HCT116 (cell line): Measurements from ENCODE around the gene HOXB3. TPM values are rescaled to one million over a fixed set of nuclear protein-coding genes. Genes with fewer than 3 reads are reported as not detected.

Experiments
- ATAC-seq: fragments of 200-7000 bp; cut with Tn5 transposase; 2 replicates; pipeline ENCODE4 v1.9.1; 2020; ENCODE audit warnings: mild to moderate bottlenecking, moderate library complexity
- BruUV-seq: library from RNA; stranded (reverse); fragments of 400-500 nt; replicated peaks from 2 replicates; lab custom pipeline; 2021; lab: Mats Ljungman, UMichigan
- CTCF ChIA-PET: fragments of 300-600 bp; sonication (Branson Sonifier 250); formaldehyde crosslinking; loops from one replicate; lab custom pipeline; 2021; ENCODE audit warnings: antibody characterized with exemption; lab: Charles Lee
- POLR2A ChIA-PET: fragments of 300-600, 350-600 bp; sonication (Branson Sonifier 250); formaldehyde crosslinking; loops from one replicate; lab custom pipeline; 2021; ENCODE audit warnings: antibody characterized with exemption; lab: Charles Lee
- RAD21 ChIA-PET, 2 experiments: fragments of 300-600 bp; sonication (Branson Sonifier 250); formaldehyde crosslinking; loops; one replicate each; lab custom pipeline; 2023; ENCODE audit warnings: low total read pairs in 2 of 2; ENCODE audit not compliant: uncharacterized antibody in 2 of 2, unreplicated experiment in 2 of 2, low non-redundant PET in 1 of 2; lab: Charles Lee
- DNase-seq: peaks from one replicate; pipeline ENCODE4 v3.0.0-alpha.2; 2010; ENCODE audit warnings: low read depth, low spot score
- H2AFZ ChIP-seq: fragments of 200-600 bp; shearing (Covaris generic), sonication (generic); 2 replicates; pipeline ENCODE4 v1.6.1; 2017; ENCODE audit warnings: low read depth, mixed run types, mixed read lengths, antibody characterized with exemption, low read length; ENCODE audit not compliant: poor library complexity, severe bottlenecking
- H3K27ac ChIP-seq: 2 replicates; pipeline ENCODE4 v1.5.1; 2012; ENCODE audit warnings: low read depth, low read length
- H3K27me3 ChIP-seq: fragments of 200-600 bp; sonication (generic); 2 replicates; pipeline ENCODE4 v1.6.1; 2016; ENCODE audit warnings: mixed run types, low read length, mixed read lengths; ENCODE audit not compliant: insufficient read depth
- H3K36me3 ChIP-seq, 2 experiments: fragments of 200-500 bp in 1 of 2; fragments of 200-600 bp in 1 of 2; sonication (Bioruptor generic) in 1 of 2; sonication (generic) in 1 of 2; 2 replicates each; pipeline versions ENCODE4 v1.5.1 to v1.6.1; 2014 to 2016; ENCODE audit warnings: low read length in 2 of 2, inconsistent platforms in 1 of 2, mixed read lengths in 1 of 2, mixed run types in 1 of 2; ENCODE audit not compliant: insufficient read depth in 2 of 2, control insufficient read depth in 1 of 2
- H3K4me1 ChIP-seq, 2 experiments: fragments of 200-600 bp in 1 of 2; sonication (generic) in 1 of 2; 2 replicates each; pipeline versions ENCODE4 v1.5.1 to v1.6.1; 2012 to 2017; ENCODE audit warnings: low read length in 2 of 2, inconsistent platforms in 1 of 2, mild to moderate bottlenecking in 1 of 2, mixed read lengths in 1 of 2, mixed run types in 1 of 2, moderate library complexity in 1 of 2; ENCODE audit not compliant: insufficient read depth in 2 of 2, control insufficient read depth in 1 of 2
- H3K4me2 ChIP-seq: fragments of 200-600 bp; sonication (generic); 2 replicates; pipeline ENCODE4 v1.6.1; 2017; ENCODE audit warnings: mixed run types, low read length, mixed read lengths
- H3K4me3 ChIP-seq, 2 experiments: fragments of 200-600 bp in 1 of 2; sonication (generic) in 1 of 2; replicated peaks in 1 of 2; 2 replicates each; pipeline ENCODE4 v1.5.1; 2011 to 2016; ENCODE audit warnings: low read length in 2 of 2, control low read depth in 1 of 2, low read depth in 1 of 2, mild to moderate bottlenecking in 1 of 2, mixed read lengths in 1 of 2, mixed run types in 1 of 2
- H3K79me2 ChIP-seq: fragments of 200-600 bp; sonication (generic); 2 replicates; pipeline ENCODE4 v1.6.1; 2017; ENCODE audit warnings: mild to moderate bottlenecking, mixed run types, low read length, moderate library complexity, mixed read lengths; ENCODE audit not compliant: insufficient read depth
- H3K9ac ChIP-seq: fragments of 200-600 bp; sonication (generic); 2 replicates; pipeline ENCODE4 v1.6.1; 2016; ENCODE audit warnings: low read length, mixed read lengths
- H3K9me2 ChIP-seq: fragments of 200-600 bp; sonication (generic), shearing (Covaris generic); 2 replicates; pipeline ENCODE4 v1.6.1; 2017; ENCODE audit warnings: mixed run types, mild to moderate bottlenecking, moderate library complexity; ENCODE audit not compliant: insufficient read depth
- H3K9me3 ChIP-seq, 2 experiments: fragments of 200-500 bp in 1 of 2; fragments of 200-600 bp in 1 of 2; sonication (Bioruptor generic) in 1 of 2; sonication (generic) in 1 of 2; 2 replicates each; pipeline ENCODE4 v1.6.1; 2014 to 2017; ENCODE audit warnings: low read length in 2 of 2, mixed read lengths in 2 of 2, inconsistent platforms in 1 of 2, low read depth in 1 of 2, mild to moderate bottlenecking in 1 of 2, mixed run types in 1 of 2, moderate library complexity in 1 of 2; ENCODE audit not compliant: control insufficient read depth in 1 of 2, insufficient read depth in 1 of 2
- H4K20me1 ChIP-seq: fragments of 200-600 bp; sonication (generic), shearing (Covaris generic); 2 replicates; pipeline ENCODE4 v1.6.1; 2017; ENCODE audit warnings: mixed run types, mild to moderate bottlenecking, moderate library complexity; ENCODE audit not compliant: insufficient read depth
- CBX3 ChIP-seq: IDR thresholded peaks from 2 replicates; pipeline ENCODE4 v1.6.1; 2012; ENCODE audit warnings: low read depth
- EZH2 ChIP-seq: fragments of 200-600 bp; sonication (generic); IDR thresholded peaks from 2 replicates; pipeline ENCODE4 v1.6.1; 2017; ENCODE audit warnings: antibody characterized with exemption, mixed run types
- EZH2phosphoT487 ChIP-seq: fragments of 200-600 bp; IDR thresholded peaks from 2 replicates; pipeline ENCODE4 v1.6.1; 2018; ENCODE audit warnings: antibody characterized with exemption, borderline replicate concordance
- POLR2AphosphoS5 ChIP-seq: IDR thresholded peaks from 2 replicates; pipeline ENCODE4 v1.6.1; 2011; ENCODE audit warnings: mild to moderate bottlenecking, low read depth, low read length, moderate library complexity
- SIN3A ChIP-seq: IDR thresholded peaks from 2 replicates; pipeline ENCODE4 v1.6.1; 2012; ENCODE audit warnings: low read depth
- SP1 ChIP-seq: IDR thresholded peaks from 2 replicates; pipeline ENCODE4 v1.6.1; 2012; ENCODE audit warnings: low read depth
- SRF ChIP-seq: IDR thresholded peaks from 2 replicates; pipeline ENCODE4 v1.6.1; 2012; ENCODE audit warnings: low read depth
- TCF7L2 ChIP-seq: IDR thresholded peaks from 2 replicates; pipeline ENCODE4 v1.7.0; 2011; ENCODE audit warnings: borderline replicate concordance, inconsistent platforms; ENCODE audit not compliant: insufficient read depth, insufficient read length; ENCODE audit errors: extremely low read depth
- YY1 ChIP-seq: IDR thresholded peaks from 2 replicates; pipeline ENCODE4 v1.6.1; 2011; ENCODE audit warnings: low read length, low read depth, moderate library complexity, mild to moderate bottlenecking; ENCODE audit not compliant: insufficient replicate concordance; ENCODE audit errors: extremely low read depth
- ZFX ChIP-seq: fragments of 450-650 bp; IDR thresholded peaks from 2 replicates; pipeline ENCODE4 v1.6.1; 2017
- intact Hi-C: fragments of 100-400 bp; cut with micrococcal nuclease; formaldehyde crosslinking; loops from 2 replicates; pipeline ENCODE4 v1.10.0; 2022
- total RNA-seq: library from RNA; stranded (reverse); gene quantifications from one replicate; pipeline ENCODE4 v1.2.1, GENCODE V29; 2021; ENCODE audit not compliant: unreplicated experiment
- TF ChIP-seq, protein P1 (sequence below): IDR thresholded peaks from 2 replicates; pipeline ENCODE4 v1.6.1; 2012
- TF ChIP-seq, protein P2 (sequence below): IDR thresholded peaks from 2 replicates; pipeline ENCODE4 v1.6.1; 2012; ENCODE audit warnings: low read depth

Gene HOXB3
- total RNA-seq, 1 experiment from 2014 or later = 19.8 TPM

DNA sequence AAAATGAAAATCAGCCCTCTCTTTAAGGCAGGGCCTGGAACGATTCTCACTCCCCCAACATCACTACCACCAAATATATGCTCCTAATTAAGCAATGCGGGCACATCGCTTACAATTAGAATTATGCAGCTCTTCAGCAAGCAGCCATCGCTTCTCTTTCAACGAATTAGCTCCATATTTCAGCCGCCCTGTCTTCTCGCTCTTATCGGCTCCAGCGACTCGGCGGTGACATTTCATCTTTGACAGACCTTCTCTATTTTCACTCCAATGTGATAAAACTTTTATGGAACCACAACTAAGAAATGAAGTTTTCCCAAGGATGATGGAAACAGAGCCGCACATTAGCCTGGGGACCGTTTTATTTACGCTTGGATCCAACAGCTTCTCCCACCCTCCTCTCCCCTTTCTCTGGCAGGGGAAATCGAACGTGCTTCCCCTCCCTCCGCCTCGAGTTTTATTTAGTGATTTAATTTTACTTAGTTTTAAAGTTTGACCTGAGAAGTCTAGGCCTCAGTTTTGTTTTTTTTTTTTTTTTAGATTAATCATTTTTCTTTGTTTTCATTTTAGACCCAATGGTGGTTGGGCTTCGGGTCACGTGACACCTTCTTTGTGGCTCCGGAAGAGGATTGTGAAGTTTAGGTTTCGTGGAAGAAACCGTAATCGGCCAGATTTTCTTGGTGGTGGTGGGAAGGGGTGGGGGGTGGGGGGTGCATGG is 42.1 kb downstream of the HOXB3 start:
- Histone ChIP-seq H3K4me1 (peaks cover 0 to 7% of the 10 kb centered on the region in 2 experiments; a peak in 2 of 4 replicates), H3K4me3 (no peak overlapping the region), H3K79me2 (no peaks in the 10 kb centered on the region), H3K9me2 (no peaks in the 10 kb centered on the region), H4K20me1 (no peaks in the 10 kb centered on the region), H3K27me3 (no peaks in the 10 kb centered on the region), H2AFZ (no peak overlapping the region), H3K27ac (no peak overlapping the region), H3K9ac (no peak overlapping the region), H3K36me3 (peaks cover 0 to 4% of the 10 kb centered on the region in 2 experiments; a peak in 1 of 4 replicates), H3K4me2 (no peak overlapping the region), H3K9me3 (no peaks in the 10 kb centered on the region)
- DNase-seq (no peak), ATAC-seq (no peak)
- ChIA-PET CTCF (interaction anchor here (1.0 kb wide), 1 partner anchor 49 kb away, joined by 5 read pairs; no protein-coding TSS in a partner anchor), RAD21 (no interaction called here), POLR2A (no interaction called here)
- intact Hi-C loops = no loop called here
- BruUV-seq = no TSS peak
- TF ChIP-seq SRF (no peak), ZFX (no peak), POLR2AphosphoS5 (no peak), TCF7L2 (no peak), EZH2phosphoT487 (no peak), EZH2 (no peak), YY1 (no peak), SIN3A (no peak), CBX3 (no peak), SP1 (no peak)
- TF ChIP-seq, protein P1, sequence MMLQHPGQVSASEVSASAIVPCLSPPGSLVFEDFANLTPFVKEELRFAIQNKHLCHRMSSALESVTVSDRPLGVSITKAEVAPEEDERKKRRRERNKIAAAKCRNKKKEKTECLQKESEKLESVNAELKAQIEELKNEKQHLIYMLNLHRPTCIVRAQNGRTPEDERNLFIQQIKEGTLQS = no peak
- TF ChIP-seq, protein P2, sequence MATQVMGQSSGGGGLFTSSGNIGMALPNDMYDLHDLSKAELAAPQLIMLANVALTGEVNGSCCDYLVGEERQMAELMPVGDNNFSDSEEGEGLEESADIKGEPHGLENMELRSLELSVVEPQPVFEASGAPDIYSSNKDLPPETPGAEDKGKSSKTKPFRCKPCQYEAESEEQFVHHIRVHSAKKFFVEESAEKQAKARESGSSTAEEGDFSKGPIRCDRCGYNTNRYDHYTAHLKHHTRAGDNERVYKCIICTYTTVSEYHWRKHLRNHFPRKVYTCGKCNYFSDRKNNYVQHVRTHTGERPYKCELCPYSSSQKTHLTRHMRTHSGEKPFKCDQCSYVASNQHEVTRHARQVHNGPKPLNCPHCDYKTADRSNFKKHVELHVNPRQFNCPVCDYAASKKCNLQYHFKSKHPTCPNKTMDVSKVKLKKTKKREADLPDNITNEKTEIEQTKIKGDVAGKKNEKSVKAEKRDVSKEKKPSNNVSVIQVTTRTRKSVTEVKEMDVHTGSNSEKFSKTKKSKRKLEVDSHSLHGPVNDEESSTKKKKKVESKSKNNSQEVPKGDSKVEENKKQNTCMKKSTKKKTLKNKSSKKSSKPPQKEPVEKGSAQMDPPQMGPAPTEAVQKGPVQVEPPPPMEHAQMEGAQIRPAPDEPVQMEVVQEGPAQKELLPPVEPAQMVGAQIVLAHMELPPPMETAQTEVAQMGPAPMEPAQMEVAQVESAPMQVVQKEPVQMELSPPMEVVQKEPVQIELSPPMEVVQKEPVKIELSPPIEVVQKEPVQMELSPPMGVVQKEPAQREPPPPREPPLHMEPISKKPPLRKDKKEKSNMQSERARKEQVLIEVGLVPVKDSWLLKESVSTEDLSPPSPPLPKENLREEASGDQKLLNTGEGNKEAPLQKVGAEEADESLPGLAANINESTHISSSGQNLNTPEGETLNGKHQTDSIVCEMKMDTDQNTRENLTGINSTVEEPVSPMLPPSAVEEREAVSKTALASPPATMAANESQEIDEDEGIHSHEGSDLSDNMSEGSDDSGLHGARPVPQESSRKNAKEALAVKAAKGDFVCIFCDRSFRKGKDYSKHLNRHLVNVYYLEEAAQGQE = no peak
